Measurements from ENCODE around the gene C9orf152. TPM values are rescaled to one million over a fixed set of nuclear protein-coding genes. Genes with fewer than 3 reads are reported as not detected.
"Not testable (repeated sequence)": the region's sequence is repeated elsewhere in the genome, so short reads cannot be mapped to it uniquely, and the experiment has no call there.

Gene C9orf152, protein sequence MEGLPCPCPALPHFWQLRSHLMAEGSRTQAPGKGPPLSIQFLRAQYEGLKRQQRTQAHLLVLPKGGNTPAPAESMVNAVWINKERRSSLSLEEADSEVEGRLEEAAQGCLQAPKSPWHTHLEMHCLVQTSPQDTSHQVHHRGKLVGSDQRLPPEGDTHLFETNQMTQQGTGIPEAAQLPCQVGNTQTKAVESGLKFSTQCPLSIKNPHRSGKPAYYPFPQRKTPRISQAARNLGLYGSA
- total RNA-seq: not detected
- long read RNA-seq: 0 reads

DNA sequence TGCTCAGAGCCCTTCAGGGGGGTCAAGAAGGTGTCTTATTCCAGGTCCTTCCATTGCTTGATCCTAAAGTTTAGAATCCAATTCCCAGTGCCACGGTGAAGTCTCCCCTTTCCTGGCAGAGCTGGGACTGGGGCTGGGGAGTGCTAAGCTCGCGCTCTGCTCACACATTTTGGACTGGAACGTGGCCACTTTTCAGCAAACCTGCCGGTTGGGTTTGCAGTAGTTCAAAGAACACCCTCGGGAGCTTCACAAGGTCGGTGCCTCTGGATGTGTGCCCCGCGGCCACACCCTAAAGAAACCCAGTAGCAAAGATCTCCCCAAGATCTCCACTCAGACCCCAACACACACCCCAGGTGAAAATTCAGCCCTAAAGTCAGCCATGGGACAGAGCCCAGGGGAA is at the start of gene C9orf152:
TSS of gene C9orf152 (minus strand) at position 129 of the 400 bp plus-strand sequence. CDS start 580 bp downstream, outside the sequence.
- DNase-seq (no peak), ATAC-seq (no peak)
- intact Hi-C loops (cut with micrococcal nuclease): no loop called here

DNA sequence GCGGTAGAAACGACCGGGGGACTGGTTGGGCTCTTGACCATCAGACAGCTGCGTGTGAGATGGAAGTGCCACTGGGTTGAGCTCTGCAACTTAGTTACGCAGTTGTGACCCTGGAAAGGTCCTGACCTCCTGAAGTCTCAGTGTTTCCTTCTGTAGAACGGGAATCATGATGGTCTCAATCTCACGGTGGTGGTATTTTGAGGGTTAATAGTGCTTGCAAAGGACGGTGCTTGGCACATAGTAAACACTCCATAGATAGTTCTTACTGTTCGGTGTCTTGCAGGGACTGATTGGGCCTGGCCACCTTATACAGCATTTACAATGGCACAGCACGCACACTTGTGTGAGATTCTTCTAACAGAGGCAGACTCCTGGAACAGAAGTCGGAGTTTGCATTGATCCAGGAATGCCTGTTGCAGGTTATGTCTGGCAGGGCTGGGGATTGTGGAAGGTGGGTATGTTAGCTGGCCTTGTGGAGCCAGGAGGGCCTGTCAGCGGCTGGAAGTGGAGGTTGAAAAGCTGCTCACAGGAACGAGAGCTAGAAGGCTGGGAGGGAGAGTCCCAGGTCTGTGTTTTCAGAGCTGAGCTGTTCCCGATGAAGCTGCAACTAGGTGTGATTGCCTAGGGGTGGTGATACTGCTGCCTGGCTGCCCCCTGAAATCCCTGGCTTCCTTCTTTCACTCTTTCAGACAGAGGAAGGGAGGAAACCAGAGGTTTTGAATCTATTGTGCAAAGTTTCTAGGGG is 49.3 kb upstream of the C9orf152 start:
- intact Hi-C loops (cut with micrococcal nuclease): no loop called here
- ATAC-seq: peak; percentile 55

DNA sequence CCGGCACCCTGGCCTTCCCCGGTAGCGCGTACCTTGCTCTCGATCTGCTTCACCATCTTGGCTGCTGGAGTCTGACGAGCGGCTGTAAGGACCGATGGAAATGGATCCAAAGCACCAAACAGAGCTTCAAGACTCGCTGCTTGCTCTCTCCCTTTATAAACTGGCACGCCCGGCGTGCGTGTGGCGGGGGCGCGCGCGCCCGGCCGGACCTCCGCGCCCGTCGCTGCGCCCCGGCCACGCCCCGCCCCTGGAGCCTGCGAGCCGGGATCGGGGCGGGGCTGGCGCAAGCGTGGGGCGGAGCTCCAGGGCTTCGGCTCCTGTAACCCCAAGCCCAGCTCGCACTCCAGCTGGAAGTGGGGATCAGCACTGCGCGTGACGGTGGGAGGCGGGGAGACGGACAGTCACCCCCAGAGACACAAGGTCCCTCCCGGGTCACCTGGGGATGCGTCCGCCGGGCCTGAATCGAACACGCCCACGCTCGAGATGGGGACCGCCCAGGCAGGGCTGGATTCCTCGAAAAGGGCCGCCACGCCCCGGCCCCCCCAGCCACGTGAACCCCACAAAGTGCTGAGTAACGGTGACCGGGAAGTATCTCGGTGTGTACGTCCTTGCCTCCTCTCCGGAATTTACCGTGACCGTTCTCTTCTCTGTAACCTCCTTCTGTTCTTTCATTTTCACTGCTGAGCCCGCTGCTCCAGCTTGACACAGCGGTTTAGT is 48.6 kb upstream of the C9orf152 start, which contains the start of gene TXN:
TSS of gene TXN (minus strand) at position 128 of the 717 bp plus-strand sequence. CDS start at position 56, 72 bp downstream.
- peak; percentile 95 for ATAC-seq
- intact Hi-C loops (cut with micrococcal nuclease): no loop called here
- DNase-seq: peak; percentile 96

More for the DNA sequence above, 49.3 kb upstream of the C9orf152 start:
- peak; percentile 71 for DNase-seq

DNA sequence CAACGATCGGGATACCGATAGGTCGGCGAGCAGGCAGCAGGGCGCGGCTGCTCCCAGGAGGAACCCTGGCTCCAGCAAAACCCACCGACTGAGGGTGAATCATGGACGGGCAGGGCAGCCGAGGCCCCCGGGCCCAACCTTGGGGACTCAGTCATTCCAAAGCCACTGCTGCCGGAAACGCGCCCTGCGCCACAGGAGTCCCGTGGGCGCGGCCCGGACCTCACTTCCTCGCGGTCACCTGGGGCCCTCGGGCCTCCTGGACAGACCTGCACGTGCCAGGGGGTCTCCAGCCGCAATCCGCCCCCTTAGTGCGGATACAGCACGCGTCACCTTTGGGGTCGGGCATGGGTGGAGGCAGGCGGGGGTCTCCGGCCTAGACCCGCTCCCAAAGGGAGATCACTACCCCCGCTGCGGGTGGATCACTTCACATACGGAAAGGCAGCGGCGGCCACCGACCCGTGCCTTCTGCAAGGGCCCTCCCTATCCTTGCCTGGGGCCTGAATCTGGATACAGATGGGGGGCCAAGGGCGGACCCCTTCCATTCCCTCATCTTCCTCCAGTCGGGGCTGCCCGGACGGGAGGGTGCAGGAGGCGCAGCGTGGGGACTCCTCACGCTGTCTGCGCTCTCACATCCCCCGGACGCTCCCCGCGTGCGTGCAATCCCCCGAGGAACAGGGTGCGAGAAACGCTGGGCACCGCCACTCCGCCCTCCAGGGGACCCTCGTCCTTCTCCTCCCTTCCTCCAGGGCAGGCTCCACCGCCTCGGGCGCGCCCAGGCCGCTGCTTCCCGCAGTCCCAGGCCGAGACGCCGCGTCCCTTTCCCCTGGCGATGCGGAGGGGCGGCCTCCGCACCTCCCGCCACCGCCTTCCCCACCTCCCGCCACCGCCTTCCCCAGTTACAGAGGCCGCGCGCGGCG is 47.8 kb upstream of the C9orf152 start:
- DNase-seq (peak; percentile 71), ATAC-seq (peak; percentile 41)
- intact Hi-C loops (cut with micrococcal nuclease): no loop called here

DNA sequence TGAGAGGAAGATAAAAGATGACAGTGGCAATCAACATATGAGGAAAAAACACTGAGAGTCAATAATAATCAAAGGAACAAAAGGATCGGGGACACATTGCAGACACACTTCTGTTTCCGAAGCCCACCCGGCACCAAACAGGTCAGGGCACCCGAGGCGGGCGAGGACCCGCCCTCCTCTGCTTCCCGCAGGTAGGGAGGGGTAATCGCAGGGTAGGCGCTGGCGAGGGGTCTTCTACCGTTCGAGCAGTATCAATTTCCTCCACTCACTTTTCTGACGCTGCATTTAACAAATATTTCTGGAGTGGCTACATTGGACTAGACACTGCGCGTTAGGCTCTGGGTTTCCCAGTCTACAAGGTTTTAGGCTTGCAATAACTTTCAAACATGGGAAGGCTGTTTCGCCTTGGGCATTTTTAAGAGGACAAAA is 47.1 kb upstream of the C9orf152 start:
- intact Hi-C loops (cut with micrococcal nuclease): no loop called here

DNA sequence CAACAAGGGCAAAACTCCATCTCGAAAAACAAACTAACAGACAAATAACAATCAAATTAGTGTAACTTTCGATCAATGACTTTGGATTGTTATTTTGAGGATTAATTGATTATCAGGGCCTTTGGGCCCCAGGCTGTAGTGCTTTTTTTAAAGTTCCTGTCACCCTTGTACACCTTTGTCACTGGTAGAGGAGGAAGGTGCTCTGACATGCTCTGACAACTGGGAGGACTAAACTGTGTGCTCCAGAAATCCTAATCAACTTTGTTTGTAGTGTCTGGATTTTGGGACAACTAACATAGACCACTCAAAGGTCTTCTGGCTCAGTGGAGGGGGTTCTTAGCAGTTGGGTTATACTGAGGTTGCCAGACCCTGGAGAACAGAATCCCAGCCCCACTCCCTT is 46.5 kb upstream of the C9orf152 start:
- ATAC-seq (no peak), DNase-seq (no peak)
- intact Hi-C loops (cut with micrococcal nuclease): no loop called here

More for the DNA sequence above, 47.1 kb upstream of the C9orf152 start:
- ATAC-seq (no peak), DNase-seq (no peak)

DNA sequence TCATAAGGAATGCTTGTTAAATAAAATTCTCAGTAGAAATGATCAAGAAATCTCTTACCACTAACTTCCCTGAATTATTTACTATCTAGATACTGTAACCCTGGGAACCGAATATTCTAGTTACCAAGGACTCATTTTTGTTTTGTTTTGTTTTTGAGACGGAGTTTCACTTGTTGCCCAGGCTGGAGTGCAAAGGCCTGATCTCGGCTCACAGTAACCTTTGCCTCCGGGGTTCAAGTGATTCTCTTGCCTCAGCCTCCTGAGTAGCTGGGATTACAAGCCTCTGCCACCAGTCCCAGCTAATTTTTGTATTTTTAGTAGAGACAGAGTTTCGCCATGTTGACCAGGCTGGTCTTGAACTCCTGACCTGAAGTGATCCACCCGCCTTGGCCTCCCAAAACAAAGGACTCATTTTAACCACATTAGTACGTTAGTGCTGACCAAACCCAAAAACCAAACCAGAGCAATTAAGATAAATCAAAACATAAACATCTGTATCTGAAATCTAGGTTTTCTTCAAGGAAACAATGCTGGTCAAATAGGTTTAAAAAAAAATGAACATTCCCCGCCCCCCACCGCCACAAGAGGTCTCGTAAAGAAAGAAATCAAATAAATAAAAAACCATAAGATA is 44.7 kb upstream of the C9orf152 start:
- no peak for DNase-seq
- intact Hi-C loops (cut with micrococcal nuclease): no loop called here
- ATAC-seq: no peak

DNA sequence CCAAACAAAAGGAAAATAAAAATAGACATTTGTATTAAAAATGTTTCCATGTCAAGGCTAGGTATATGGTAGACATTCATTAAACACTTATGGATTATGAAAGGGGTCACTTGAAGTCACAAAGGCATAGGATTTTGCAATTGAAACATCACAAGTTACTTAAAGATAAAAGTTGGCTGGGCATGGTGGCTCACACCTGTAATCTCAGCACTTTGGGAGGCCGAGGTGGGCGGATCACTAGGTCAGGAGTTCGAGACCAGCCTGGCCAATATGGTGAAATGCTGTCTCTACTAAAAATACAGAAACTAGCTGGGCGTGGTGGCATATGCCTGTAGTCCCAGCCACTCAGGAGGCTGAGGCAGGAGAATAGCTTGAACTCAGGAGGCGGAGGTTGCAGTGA is 43.8 kb upstream of the C9orf152 start:
- intact Hi-C loops (cut with micrococcal nuclease); DNase-seq; ATAC-seq: not testable (repeated sequence)

DNA sequence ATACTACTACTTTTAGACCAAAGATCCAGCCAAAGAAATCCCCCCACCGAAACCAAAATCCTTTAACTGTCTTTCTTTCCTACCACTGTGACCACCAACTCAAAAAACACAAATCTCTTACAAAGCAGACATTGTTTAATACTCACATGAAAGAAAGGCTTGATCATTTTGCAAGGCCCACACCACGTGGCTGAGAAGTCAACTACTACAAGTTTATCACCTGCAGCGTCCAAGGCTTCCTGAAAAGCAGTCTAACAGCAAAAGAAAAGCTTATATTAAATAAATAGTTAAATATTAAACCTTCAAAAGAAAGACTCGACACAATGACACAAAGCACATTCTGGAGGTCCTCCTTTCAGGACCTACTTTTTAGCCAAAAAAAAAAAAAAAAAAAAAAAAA is 43.3 kb upstream of the C9orf152 start:
- DNase-seq (no peak), ATAC-seq (no peak)
- intact Hi-C loops (cut with micrococcal nuclease): no loop called here

DNA sequence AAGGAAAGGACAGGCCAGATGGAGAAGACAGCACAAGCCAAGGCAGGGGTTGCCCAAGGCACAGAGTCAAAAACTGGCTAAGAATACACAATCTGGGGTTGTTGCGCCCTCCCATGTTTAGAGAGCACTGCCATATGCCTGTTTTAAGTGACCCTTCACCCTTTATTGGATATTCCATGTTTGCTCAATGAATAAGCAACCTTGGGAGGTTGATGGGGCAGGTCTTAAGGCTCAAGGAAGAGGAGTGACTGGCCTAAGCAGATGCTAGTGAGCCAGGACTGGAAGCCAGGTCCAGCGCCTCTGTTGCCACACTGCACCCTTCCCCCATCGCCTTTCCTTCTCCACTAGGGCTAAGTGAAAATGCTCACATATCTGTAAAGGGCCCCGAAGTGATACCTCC is 41.6 kb upstream of the C9orf152 start:
- intact Hi-C loops (cut with micrococcal nuclease): no loop called here
- ATAC-seq (no peak), DNase-seq (no peak)

DNA sequence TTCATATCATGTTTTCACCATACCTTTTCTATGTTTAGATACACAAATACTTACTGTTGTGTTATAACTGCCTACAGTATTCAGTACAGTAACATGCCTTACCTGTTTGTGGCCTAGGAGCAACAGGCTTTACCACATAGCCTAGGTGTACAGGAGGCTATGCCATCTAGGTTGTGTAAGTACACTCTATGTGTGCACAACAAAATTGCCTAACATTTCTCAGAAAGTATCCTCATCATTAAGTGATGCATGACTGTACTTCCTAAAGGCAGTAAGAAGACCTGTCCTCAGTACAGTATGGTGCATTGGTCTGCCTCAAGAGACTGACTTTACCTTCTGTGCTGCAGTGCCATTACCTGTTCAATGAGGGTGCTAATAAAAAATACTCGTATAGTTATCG is 40.4 kb upstream of the C9orf152 start:
- no peak for DNase-seq
- intact Hi-C loops (cut with micrococcal nuclease): no loop called here
- ATAC-seq: no peak

DNA sequence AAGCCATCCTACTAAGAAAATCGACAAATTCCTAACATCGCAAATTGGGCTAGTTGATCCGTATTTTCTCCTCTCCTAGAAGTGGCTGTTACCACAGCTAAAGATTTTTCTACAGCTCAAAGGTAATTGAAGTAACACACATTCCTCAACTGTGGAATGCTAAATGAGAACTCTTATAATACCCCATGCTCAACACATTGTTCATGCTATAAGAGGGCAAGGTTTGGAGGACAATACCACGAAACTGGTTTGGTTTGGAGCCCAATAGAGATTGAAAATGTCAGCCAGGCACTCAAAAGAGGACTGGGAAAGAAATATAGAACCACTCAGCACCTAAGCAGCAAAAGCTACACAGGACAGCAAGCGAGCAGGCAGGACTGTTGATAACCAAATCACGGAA is 38.3 kb upstream of the C9orf152 start:
- ATAC-seq (no peak), DNase-seq (no peak)
- intact Hi-C loops (cut with micrococcal nuclease): no loop called here

DNA sequence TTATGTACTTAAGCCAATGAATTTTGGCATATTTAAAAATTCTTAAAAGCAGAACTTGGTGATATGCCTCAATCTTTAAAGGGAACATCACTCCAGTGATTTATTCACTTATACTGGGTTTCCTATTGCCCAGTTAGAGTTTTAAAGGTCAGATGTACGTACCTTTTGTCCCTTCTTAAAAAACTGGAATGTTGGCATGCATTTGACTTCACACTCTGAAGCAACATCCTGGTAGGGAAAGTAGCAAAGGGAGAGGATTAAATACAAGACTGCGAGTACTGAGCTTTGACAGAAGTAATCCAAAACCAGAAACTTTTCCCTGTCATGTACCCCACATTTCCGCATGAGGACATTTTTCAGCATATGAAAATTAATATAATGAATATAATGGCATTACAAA is 36.7 kb upstream of the C9orf152 start:
- no peak for DNase-seq
- intact Hi-C loops (cut with micrococcal nuclease): no loop called here
- no peak for ATAC-seq

DNA sequence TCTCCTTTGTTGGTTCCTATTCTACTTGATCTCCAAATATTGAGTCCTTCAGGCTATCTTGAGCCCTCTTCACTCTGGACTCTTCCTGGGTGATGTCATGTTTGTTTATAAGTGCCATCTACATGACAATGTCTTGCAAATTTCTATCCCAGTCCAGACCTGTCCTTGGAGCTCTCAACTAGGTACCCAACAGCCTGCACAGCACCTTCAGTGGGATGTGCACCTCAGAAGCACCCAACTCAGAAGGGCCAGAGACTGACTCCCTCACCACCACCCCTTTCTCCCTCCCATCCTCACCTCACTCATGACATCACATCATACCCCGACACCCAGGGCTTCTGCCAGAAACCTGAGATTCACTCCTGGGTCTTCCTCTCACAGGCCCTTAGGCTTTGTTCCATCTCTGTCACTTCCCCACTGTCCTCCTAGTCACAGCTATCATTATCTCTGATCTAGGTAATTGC is 33.9 kb upstream of the C9orf152 start:
- ATAC-seq (no peak), DNase-seq (no peak)
- intact Hi-C loops (cut with micrococcal nuclease): no loop called here

DNA sequence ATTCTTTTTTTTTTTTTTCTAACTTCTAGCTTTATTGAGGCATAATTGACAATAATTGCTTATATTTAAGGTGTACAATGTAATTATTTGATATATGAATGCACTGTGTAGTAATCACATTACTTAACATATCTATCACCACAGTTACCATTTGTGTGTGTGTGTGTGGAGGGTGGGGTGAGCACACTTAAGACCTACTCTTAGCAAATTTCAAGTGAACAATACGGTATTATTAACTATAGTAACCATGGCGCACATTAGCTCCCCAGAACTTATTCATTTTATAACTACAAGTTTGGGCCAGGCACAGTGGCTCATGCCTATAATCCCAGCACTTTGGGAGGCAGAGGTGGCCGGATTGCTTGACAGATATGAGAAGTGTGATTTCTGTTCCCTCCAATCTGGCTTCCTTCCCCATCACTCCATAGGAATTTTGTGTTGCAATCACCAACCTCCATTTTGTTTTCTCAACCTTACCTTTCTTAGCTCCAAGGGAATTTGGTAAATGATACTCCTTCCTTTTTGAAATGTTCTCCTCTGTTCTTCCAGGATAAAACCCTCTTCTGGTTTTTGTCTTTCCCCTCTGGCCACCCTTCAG is 33.4 kb upstream of the C9orf152 start:
- no peak for ATAC-seq
- no peak for DNase-seq
- intact Hi-C loops (cut with micrococcal nuclease): no loop called here

DNA sequence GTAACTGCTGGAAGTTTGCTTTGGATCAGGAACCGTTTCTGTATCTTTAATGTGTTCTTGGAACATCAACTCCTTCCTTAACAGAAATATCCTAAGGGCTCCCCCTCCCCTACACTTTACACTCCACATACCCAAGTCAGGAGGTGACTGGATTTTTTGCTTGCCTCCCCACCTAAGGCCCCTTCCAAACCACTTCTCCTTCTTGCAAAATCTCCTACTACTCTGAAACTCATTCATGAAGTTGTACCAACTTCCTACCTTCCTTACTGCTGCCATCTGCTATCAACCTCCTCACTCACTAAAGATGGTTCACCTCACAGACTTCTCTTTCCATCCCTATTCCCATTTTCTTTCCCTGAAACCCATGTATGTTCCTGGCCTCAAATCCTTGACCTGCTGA is 32.2 kb upstream of the C9orf152 start:
- ATAC-seq: no peak
- intact Hi-C loops (cut with micrococcal nuclease): no loop called here

DNA sequence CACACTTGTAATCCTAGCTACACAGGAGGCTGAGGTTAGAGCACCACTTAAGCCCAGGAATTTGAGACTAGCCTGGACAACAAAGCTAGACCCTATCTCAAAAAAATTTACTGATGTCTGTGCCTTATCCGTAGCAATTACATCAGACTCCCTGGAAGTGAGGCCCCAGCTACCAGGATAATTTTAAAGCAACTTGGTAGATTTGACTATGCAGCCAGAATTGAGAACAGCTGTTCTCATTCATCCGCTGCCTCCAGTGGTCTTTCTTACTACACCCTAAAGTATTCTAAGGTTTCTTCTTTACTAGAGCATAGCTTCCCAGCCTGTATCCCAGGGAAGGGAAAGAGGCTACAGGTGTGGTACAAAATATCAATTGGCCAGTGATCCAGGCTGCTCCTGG is 20.4 kb upstream of the C9orf152 start:
- no peak for ATAC-seq
- intact Hi-C loops (cut with micrococcal nuclease): no loop called here
- DNase-seq: no peak

More for the DNA sequence above, 32.2 kb upstream of the C9orf152 start:
- DNase-seq: no peak

DNA sequence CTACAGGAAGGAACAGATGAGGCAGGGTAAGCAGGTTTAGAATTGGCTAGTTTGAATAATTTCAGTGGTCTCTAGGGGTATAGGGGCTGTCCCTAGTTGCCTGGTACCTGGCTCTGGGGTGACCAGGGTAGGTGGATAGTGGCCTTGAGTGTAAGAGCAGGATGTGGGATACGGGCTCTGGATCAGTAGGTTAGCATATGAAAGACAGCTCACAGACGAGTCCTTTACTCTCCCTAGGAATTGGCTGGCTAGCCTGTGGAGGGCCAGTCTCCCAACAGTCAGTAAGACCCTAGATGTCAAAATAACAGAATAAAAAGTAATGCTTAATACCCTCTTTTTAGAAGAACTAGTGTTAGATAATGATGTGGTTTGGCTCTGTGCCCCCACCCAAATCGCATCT is 16.6 kb upstream of the C9orf152 start:
- ATAC-seq: no peak
- no peak for DNase-seq
- intact Hi-C loops (cut with micrococcal nuclease): no loop called here
